Gastroesophageal sphincter (tissue), 4 donors: Measurements from ENCODE around the gene PRPF6. TPM values are rescaled to one million over a fixed set of nuclear protein-coding genes. Genes with fewer than 3 reads are reported as not detected.

ENCODE experiments used
- ATAC-seq: fragments of 150-250 bp; one replicate; pipeline ENCODE4 v1.9.1; 2016; ENCODE audit warnings: mild to moderate bottlenecking, moderate library complexity
- H3K27ac ChIP-seq, 4 donors: fragments of 200-600 bp; sonication (generic) in 3 of 4; 1 replicate in 3 of 4; 2 replicates in 1 of 4; pipeline ENCODE4 v1.5.1; 2016 to 2019
- H3K27me3 ChIP-seq: fragments of 200-600 bp; sonication (generic); one replicate; pipeline ENCODE4 v1.5.1; 2019
- H3K36me3 ChIP-seq, 2 donors: fragments of 200-600 bp; sonication (generic); one replicate each; pipeline ENCODE4 v1.5.1; 2019; ENCODE audit warnings: control low read depth in 1 of 2
- H3K4me1 ChIP-seq, 3 donors: fragments of 200-600 bp; sonication (generic); 1 replicate in 2 of 3; 2 replicates in 1 of 3; pipeline ENCODE4 v1.5.1; 2016 to 2019; ENCODE audit warnings: control low read depth in 2 of 3
- H3K4me3 ChIP-seq, 2 donors: fragments of 200-600 bp; sonication (generic); one replicate each; pipeline ENCODE4 v1.5.1; 2019; ENCODE audit warnings: mild to moderate bottlenecking in 1 of 2, moderate library complexity in 1 of 2
- H3K9me3 ChIP-seq, 3 donors: fragments of 200-600 bp; sonication (generic); one replicate each; pipeline ENCODE4 v1.5.1; 2017 to 2019; ENCODE audit warnings: control low read depth in 2 of 3
- EP300 ChIP-seq: sonication (generic); formaldehyde crosslinking; IDR thresholded peaks from one replicate; pipeline ENCODE4 v1.6.1; 2017; ENCODE audit warnings: antibody characterized with exemption, mild to moderate bottlenecking
- POLR2A ChIP-seq, 2 donors: fragments of 450-650 bp; IDR thresholded peaks; one replicate each; pipeline ENCODE4 v1.6.1; 2017; ENCODE audit warnings: antibody characterized with exemption in 2 of 2, mild to moderate bottlenecking in 2 of 2, moderate library complexity in 1 of 2
- POLR2AphosphoS5 ChIP-seq: sonication (generic); formaldehyde crosslinking; IDR thresholded peaks from one replicate; pipeline ENCODE4 v1.6.1; 2017; ENCODE audit warnings: antibody characterized with exemption
- WGBS, 2 donors: methylation state at CpG; one replicate each; pipeline ENCODE4 v1.1.5; 2018; ENCODE audit warnings: low coverage in 1 of 2; 5-methylcytosine and 5-hydroxymethylcytosine counted together
- total RNA-seq, 4 donors: library from RNA; depleted of rRNA; stranded (reverse); fragments of >200 nt; gene quantifications; one replicate each; pipeline ENCODE4 v1.1.0, GENCODE V29; 2016
- TF ChIP-seq, protein P1 (sequence below), 4 experiments: fragments of 200-600 bp in 2 of 4; fragments of 450-650 bp in 2 of 4; sonication (generic) in 1 of 4; IDR thresholded peaks; one replicate each; pipeline ENCODE4 v1.5.1; 2017 to 2019; ENCODE audit warnings: antibody characterized with exemption in 4 of 4, mild to moderate bottlenecking in 2 of 4, moderate library complexity in 2 of 4

Gene PRPF6
- total RNA-seq, 4 donors from 2014 or later, result 53.7 to 73.0 (median 67.6) TPM

DNA sequence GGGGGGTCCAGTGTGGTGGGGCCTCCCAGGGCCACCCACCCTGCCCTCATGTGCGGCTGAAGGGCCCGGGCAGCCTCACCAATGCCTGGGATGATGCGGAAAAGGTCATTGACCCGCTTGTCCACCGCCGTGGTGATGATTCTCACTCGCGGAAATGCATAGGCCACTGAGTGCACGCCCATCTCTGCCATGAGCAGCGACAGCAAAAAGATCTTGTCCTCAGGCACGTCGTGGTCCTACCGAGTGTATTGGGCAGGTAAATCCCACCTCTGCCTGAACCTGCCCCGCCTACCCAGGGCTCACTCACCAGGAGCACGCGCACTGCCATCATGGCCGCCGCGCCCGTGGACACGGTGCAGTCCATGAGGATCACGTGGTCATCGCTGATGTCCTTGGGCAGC, 40.9 kb upstream of the PRPF6 start:
- no peaks in the 10 kb centered on the region for H3K9me3 ChIP-seq
- ATAC-seq, result no peak
- TF ChIP-seq POLR2AphosphoS5 (no peak), POLR2A (IDR thresholded peaks at IDR 0.05) (no peak), EP300 (no peak)
- TF ChIP-seq, protein P1, sequence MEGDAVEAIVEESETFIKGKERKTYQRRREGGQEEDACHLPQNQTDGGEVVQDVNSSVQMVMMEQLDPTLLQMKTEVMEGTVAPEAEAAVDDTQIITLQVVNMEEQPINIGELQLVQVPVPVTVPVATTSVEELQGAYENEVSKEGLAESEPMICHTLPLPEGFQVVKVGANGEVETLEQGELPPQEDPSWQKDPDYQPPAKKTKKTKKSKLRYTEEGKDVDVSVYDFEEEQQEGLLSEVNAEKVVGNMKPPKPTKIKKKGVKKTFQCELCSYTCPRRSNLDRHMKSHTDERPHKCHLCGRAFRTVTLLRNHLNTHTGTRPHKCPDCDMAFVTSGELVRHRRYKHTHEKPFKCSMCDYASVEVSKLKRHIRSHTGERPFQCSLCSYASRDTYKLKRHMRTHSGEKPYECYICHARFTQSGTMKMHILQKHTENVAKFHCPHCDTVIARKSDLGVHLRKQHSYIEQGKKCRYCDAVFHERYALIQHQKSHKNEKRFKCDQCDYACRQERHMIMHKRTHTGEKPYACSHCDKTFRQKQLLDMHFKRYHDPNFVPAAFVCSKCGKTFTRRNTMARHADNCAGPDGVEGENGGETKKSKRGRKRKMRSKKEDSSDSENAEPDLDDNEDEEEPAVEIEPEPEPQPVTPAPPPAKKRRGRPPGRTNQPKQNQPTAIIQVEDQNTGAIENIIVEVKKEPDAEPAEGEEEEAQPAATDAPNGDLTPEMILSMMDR (IDR thresholded peaks at IDR 0.05), result no peak
- no peak overlapping the region for H3K4me3 ChIP-seq
- H3K27ac ChIP-seq, result no peak overlapping the region
- H3K4me1 ChIP-seq, result peaks cover 0 to 29% (median 0%) of the 10 kb centered on the region in 3 donors
- H3K27me3 ChIP-seq, result no peaks in the 10 kb centered on the region
- WGBS, 2 donors, result no CpG with 5 or more reads among the region's 23 CpGs
- H3K36me3 ChIP-seq, result peaks cover 0 to 85% of the 10 kb centered on the region in 2 donors

GRCh38 chr20:63940472-63941266, 40.3 kb upstream of the PRPF6 start:
- no peak for ATAC-seq
- no CpG with 5 or more reads among the region's 58 CpGs for WGBS, 2 donors
- no peak overlapping the region for H3K4me3 ChIP-seq
- no peaks in the 10 kb centered on the region for H3K27me3 ChIP-seq
- H3K36me3 ChIP-seq, result peaks cover 0 to 85% of the 10 kb centered on the region in 2 donors
- peaks cover 0 to 29% (median 0%) of the 10 kb centered on the region in 3 donors for H3K4me1 ChIP-seq
- peak overlapping the region in 1 of 4 donors; percentile 69 for H3K27ac ChIP-seq
- TF ChIP-seq POLR2AphosphoS5 (no peak), EP300 (no peak), POLR2A (IDR thresholded peaks at IDR 0.05) (no peak)
- TF ChIP-seq, protein P1 (IDR thresholded peaks at IDR 0.05), result no peak
- no peaks in the 10 kb centered on the region for H3K9me3 ChIP-seq

GRCh38 chr20:63941282-63942081, 39.5 kb upstream of the PRPF6 start:
- WGBS, 2 donors, result 17 to 39% methylated on average over 1 to 8 of the region's 39 CpGs
- no peaks in the 10 kb centered on the region for H3K27me3 ChIP-seq
- ATAC-seq, result peak; percentile 25
- TF ChIP-seq, protein P1 (IDR thresholded peaks at IDR 0.05), result no peak
- TF ChIP-seq POLR2AphosphoS5 (no peak), EP300 (no peak), POLR2A (IDR thresholded peaks at IDR 0.05) (no peak)
- peaks cover 0 to 33% (median 0%) of the 10 kb centered on the region in 3 donors for H3K4me1 ChIP-seq
- H3K36me3 ChIP-seq, result peaks cover 0 to 85% of the 10 kb centered on the region in 2 donors
- H3K4me3 ChIP-seq, result no peak overlapping the region
- H3K9me3 ChIP-seq, result no peaks in the 10 kb centered on the region
- peak overlapping the region in 3 of 4 donors; percentile 64 to 69 (median 68) for H3K27ac ChIP-seq

GRCh38 chr20:63942250-63942951, 38.5 kb upstream of the PRPF6 start:
- Histone ChIP-seq H3K9me3 (no peaks in the 10 kb centered on the region), H3K4me3 (no peak overlapping the region), H3K4me1 (peaks cover 0 to 42% (median 5%) of the 10 kb centered on the region in 3 donors), H3K36me3 (peaks cover 0 to 82% of the 10 kb centered on the region in 2 donors), H3K27me3 (no peaks in the 10 kb centered on the region), H3K27ac (peak overlapping the region in 3 of 4 donors; percentile 65 to 75 (median 75))
- TF ChIP-seq POLR2A (IDR thresholded peaks at IDR 0.05) (no peak), POLR2AphosphoS5 (no peak), EP300 (no peak)
- TF ChIP-seq, protein P1 (IDR thresholded peaks at IDR 0.05), result no peak
- 41 to 42% methylated on average over 14 to 18 of the region's 30 CpGs for WGBS, 2 donors
- peak; percentile 19 for ATAC-seq
